Spleen (tissue), 11 donors: Measurements from ENCODE around the gene LYRM2. TPM values are rescaled to one million over a fixed set of nuclear protein-coding genes. Genes with fewer than 3 reads are reported as not detected.

Source experiments
- DNase-seq: peaks from one replicate; pipeline ENCODE4 v3.0.0-alpha.2; 2020
- H3K27ac ChIP-seq, 8 donors: fragments of 200-600 bp; sonication (generic) in 7 of 8; 1 replicate in 4 of 8; 2 replicates in 4 of 8; pipeline versions ENCODE4 v1.5.0 to v1.8.0; 2016 to 2021; ENCODE audit warnings: inconsistent platforms in 4 of 8, mild to moderate bottlenecking in 4 of 8, moderate library complexity in 1 of 8
- H3K27me3 ChIP-seq, 7 donors: fragments of 200-600 bp; sonication (generic) in 6 of 7; replicated peaks in 1 of 7; 1 replicate in 4 of 7; 2 replicates in 3 of 7; pipeline versions ENCODE4 v1.5.0 to v1.8.0; 2016 to 2021; ENCODE audit warnings: inconsistent platforms in 3 of 7, mild to moderate bottlenecking in 1 of 7
- H3K36me3 ChIP-seq, 6 donors: fragments of 200-600 bp; sonication (generic) in 5 of 6; 1 replicate in 4 of 6; 2 replicates in 2 of 6; pipeline versions ENCODE4 v1.5.0 to v1.8.0; 2016 to 2021; ENCODE audit warnings: inconsistent platforms in 2 of 6
- H3K4me1 ChIP-seq, 6 donors: fragments of 200-600 bp; sonication (generic) in 5 of 6; 1 replicate in 3 of 6; 2 replicates in 3 of 6; pipeline versions ENCODE4 v1.5.0 to v1.8.0; 2016 to 2021; ENCODE audit warnings: inconsistent platforms in 3 of 6
- H3K4me3 ChIP-seq, 8 donors: fragments of 200-600 bp; sonication (generic) in 7 of 8; 1 replicate in 4 of 8; 2 replicates in 4 of 8; pipeline versions ENCODE4 v1.5.0 to v1.8.0; 2016 to 2021; ENCODE audit warnings: inconsistent platforms in 4 of 8, mild to moderate bottlenecking in 4 of 8, moderate library complexity in 2 of 8
- H3K9me3 ChIP-seq, 8 donors: fragments of 200-600 bp; sonication (generic) in 7 of 8; 1 replicate in 4 of 8; 2 replicates in 4 of 8; pipeline versions ENCODE4 v1.5.0 to v1.8.0; 2016 to 2021; ENCODE audit warnings: inconsistent platforms in 4 of 8
- POLR2A ChIP-seq, 3 donors: fragments of 450-650 bp; IDR thresholded peaks; one replicate each; pipeline ENCODE4 v1.5.1; 2017; ENCODE audit warnings: antibody characterized with exemption in 3 of 3, mild to moderate bottlenecking in 1 of 3
- POLR2AphosphoS5 ChIP-seq, 3 donors: sonication (generic); formaldehyde crosslinking; IDR thresholded peaks; one replicate each; pipeline ENCODE4 v1.5.1; 2017; ENCODE audit warnings: antibody characterized with exemption in 3 of 3
- WGBS, 5 donors: extraction: QIAGEN DNeasy Blood & Tissue Kit in 3 of 5; methylation state at CpG; one replicate each; pipeline versions ENCODE4 v1.1.5 to v1.1.7; 2013 to 2018; 5-methylcytosine and 5-hydroxymethylcytosine counted together
- intact Hi-C: fragments of 100-400 bp; cut with DNase I; formaldehyde crosslinking; loops from one replicate; pipeline ENCODE4 v1.15.0; 2023; ENCODE audit warnings: low total_unique reads
- polyA plus RNA-seq, 3 donors: library from polyadenylated mRNA; stranded (reverse); fragments of 200-250 nt; gene quantifications; one replicate each; pipeline ENCODE4 v1.2.1, GENCODE V29; 2013
- total RNA-seq, 7 donors: library from RNA; depleted of rRNA in 3 of 7; stranded (reverse); fragments of >200 nt in 3 of 7; fragmentation: NEBNext Ultra II Directional in 4 of 7; extraction: Animal tissue kit (Norgen Biotek cat#: 25700) in 4 of 7; gene quantifications; one replicate each; pipeline versions ENCODE4 v1.1.0 to v1.2.1, GENCODE V29; 2016 to 2021
- TF ChIP-seq, protein P1 (sequence below), 11 experiments: fragments of 200-600 bp in 7 of 11; fragments of 450-650 bp in 4 of 11; sonication (generic) in 4 of 11; IDR thresholded peaks in 8 of 11; conservative IDR thresholded peaks in 3 of 11; 1 replicate in 7 of 11; 2 replicates in 4 of 11; pipeline versions ENCODE4 v1.4.0 to v1.8.0; 2016 to 2021; ENCODE audit warnings: antibody characterized with exemption in 11 of 11, inconsistent platforms in 4 of 11, mild to moderate bottlenecking in 1 of 11
- donor health status: healthy with polysubstance abuse.
- donor health status: DM: no; HTN: no; CAD: no; lungs with moderate emphysema.
- donor health status: DM: no; HTN: no; CAD: no.
- donor health status: Bipolar disorder and iron deficiency.
- donor health status: healthy.
- donor health status: DM: no; HTN: no; CAD: no.
- donor health status: DM: yes; HTN: yes; CAD: no.

Gene LYRM2
- total and polyA plus RNA-seq, 10 donors, result 12.7 to 31.8 (median 24.7) TPM

DNA sequence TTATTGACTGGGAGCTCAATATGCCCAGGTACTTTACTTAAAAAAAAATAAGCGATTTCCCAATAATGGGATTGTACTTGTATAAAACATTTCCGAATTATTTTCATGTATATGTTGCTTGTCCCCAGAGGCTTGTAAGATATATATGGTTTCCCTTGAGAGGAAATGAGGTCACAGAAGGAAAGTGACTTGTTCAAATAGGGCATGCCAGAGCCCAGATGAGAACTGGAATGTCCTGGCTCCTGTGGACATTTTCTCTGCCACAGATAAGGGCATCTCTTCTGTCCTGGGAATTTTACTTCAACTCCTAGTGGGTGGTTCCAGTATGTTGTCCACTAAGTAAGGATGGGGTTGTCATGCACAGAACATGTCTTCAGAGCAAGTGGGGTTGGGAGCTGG is 63.0 kb downstream of the LYRM2 start:
- WGBS, 5 donors, result 67 to 85% (median 82%) methylated on average over 2 of the region's 2 CpGs
- Histone ChIP-seq H3K4me1 (no peaks in the 10 kb centered on the region), H3K9me3 (no peaks in the 10 kb centered on the region), H3K27ac (no peak overlapping the region), H3K36me3 (no peaks in the 10 kb centered on the region), H3K27me3 (no peaks in the 10 kb centered on the region), H3K4me3 (no peak overlapping the region)
- DNase-seq, result no peak
- intact Hi-C loops, result no loop called here
- TF ChIP-seq POLR2A (IDR thresholded peaks at IDR 0.05) (no peak), POLR2AphosphoS5 (IDR thresholded peaks at IDR 0.05) (no peak)

DNA sequence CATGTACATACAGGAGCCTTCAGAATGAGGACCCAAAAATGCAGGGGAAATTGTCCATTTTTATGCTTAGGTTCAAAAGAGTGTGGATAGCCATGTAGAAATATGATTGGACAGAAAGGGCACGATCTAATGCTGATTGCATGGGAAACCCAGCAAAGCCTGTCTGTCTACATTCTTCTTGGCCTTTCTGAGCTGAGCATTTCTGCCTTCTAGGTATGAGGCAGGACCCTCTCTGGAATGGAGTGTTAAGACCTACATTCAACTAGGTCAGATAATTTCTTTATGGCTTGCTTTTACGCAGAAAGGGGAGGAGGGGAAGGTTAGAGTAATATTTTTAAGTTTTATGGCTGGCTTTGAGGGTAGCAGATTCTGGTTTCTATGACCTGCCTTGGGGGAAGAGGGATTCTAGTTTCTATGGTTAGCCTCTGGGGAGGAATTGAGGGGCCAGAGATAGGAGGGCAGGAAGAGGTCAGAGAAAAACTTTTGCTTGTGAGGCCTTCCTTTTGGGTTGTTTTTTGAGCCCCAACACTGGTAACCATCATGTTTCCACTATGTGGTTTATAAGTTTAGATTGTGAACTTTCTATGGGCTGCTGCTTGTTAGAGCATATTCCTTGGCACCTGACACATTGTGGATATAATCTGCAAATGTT is 63.5 kb downstream of the LYRM2 start:
- no peaks in the 10 kb centered on the region for H3K4me1 ChIP-seq
- WGBS, 5 donors, result 89 to 94% (median 92%) methylated on average over 2 of the region's 2 CpGs

DNA sequence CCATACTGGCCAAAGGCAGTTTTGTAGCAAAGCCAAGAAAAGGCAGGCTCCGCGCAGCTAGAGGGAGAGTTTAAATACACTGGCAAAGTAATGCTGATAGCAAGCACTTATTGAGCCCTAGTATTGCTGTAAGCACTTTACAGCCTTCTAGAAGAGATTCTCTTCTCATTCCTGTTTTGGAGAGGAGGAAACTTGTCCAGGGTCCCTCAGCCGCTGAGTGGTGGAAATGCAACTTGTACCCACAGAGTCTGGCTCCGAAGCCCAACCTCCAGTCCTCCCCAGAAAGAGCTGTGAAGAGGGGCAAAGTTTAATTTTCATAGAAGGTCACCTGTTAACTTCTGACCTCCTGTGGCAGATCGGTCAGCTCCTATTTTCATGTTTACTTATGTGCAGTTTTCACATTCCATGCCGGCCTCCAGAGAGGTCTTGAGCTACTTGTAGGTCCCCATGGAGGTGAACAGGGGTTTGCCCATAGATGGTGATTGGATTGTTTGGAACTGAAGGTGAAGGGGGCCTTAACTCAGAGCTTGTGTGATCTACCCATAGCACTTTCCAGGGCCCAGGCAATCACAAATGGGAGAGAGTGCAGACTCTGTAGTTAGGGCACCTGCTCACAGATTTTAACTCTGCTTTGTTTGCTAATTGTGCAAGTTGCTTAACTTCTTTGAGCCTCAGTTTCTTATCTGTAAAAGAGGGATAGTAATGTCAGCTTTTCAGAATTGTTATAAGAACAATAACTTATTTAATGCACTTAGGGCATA is 70.7 kb downstream of the LYRM2 start:
- intact Hi-C loops, result no loop called here
- no peaks in the 10 kb centered on the region for H3K36me3 ChIP-seq
- H3K27me3 ChIP-seq, result no peaks in the 10 kb centered on the region
- H3K9me3 ChIP-seq, result no peaks in the 10 kb centered on the region
- H3K4me1 ChIP-seq, result no peaks in the 10 kb centered on the region
- no peak overlapping the region for H3K27ac ChIP-seq
- no peak overlapping the region for H3K4me3 ChIP-seq
- TF ChIP-seq POLR2A (IDR thresholded peaks at IDR 0.05) (no peak), POLR2AphosphoS5 (IDR thresholded peaks at IDR 0.05) (no peak)
- TF ChIP-seq, protein P1, sequence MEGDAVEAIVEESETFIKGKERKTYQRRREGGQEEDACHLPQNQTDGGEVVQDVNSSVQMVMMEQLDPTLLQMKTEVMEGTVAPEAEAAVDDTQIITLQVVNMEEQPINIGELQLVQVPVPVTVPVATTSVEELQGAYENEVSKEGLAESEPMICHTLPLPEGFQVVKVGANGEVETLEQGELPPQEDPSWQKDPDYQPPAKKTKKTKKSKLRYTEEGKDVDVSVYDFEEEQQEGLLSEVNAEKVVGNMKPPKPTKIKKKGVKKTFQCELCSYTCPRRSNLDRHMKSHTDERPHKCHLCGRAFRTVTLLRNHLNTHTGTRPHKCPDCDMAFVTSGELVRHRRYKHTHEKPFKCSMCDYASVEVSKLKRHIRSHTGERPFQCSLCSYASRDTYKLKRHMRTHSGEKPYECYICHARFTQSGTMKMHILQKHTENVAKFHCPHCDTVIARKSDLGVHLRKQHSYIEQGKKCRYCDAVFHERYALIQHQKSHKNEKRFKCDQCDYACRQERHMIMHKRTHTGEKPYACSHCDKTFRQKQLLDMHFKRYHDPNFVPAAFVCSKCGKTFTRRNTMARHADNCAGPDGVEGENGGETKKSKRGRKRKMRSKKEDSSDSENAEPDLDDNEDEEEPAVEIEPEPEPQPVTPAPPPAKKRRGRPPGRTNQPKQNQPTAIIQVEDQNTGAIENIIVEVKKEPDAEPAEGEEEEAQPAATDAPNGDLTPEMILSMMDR (IDR thresholded peaks at IDR 0.05 in 8 of 11, conservative IDR thresholded peaks at IDR 0.05 in 3 of 11), result no peak
- no peak for DNase-seq
- WGBS, 5 donors, result 87 to 96% (median 92%) methylated on average over 6 of the region's 6 CpGs

More for the DNA sequence above, 63.5 kb downstream of the LYRM2 start:
- Histone ChIP-seq H3K27ac (no peak overlapping the region), H3K27me3 (no peaks in the 10 kb centered on the region), H3K9me3 (no peaks in the 10 kb centered on the region), H3K4me3 (no peak overlapping the region), H3K36me3 (no peaks in the 10 kb centered on the region)
- intact Hi-C loops, result no loop called here
- TF ChIP-seq POLR2A (IDR thresholded peaks at IDR 0.05) (no peak), POLR2AphosphoS5 (IDR thresholded peaks at IDR 0.05) (no peak)
- TF ChIP-seq, protein P1 (IDR thresholded peaks at IDR 0.05 in 8 of 11, conservative IDR thresholded peaks at IDR 0.05 in 3 of 11), result no peak
- no peak for DNase-seq

- no peak for DNase-seq
- TF ChIP-seq POLR2AphosphoS5 (IDR thresholded peaks at IDR 0.05), result no peak
- WGBS, 5 donors, result 94 to 96% (median 95%) methylated on average over 16 of the region's 16 CpGs
- Histone ChIP-seq H3K4me1 (no peaks in the 10 kb centered on the region), H3K27ac (no peak overlapping the region), H3K4me3 (no peak overlapping the region), H3K9me3 (no peaks in the 10 kb centered on the region), H3K36me3 (no peaks in the 10 kb centered on the region), H3K27me3 (no peaks in the 10 kb centered on the region)
- intact Hi-C loops, result no loop called here
Measured at GRCh38 chr6:89566930-89567629, 71.5 kb downstream of the LYRM2 start.
